ENCODE measurements around the gene MATN1. TPM values are rescaled to one million over a fixed set of nuclear protein-coding genes. Genes with fewer than 3 reads are reported as not detected.

Gene MATN1
- total RNA-seq, 1 experiment from 2014 or later: 0.24 TPM

GRCh38 chr1:30748699-30749401 is 25.5 kb upstream of the MATN1 start:
- no peaks in the 10 kb centered on the region for H3K9me3 Mint-ChIP-seq
- ChIA-PET POLR2A (no interaction called here), CTCF (interaction anchor here (1.5 to 5.0 kb wide), 2 partner anchors 30 kb away, joined by 5 to 40 read pairs; no protein-coding TSS in a partner anchor)
- H3K4me1 Mint-ChIP-seq: peaks cover 42% of the 10 kb centered on the region
- no peak overlapping the region for H3K4me3 Mint-ChIP-seq
- no peak for DNase-seq (ENCODE audit: low spot score)
- TF ChIP-seq IRF2 (CRISPR knock-in tag; IDR thresholded peaks at IDR 0.05; ENCODE audit: borderline replicate concordance, low read depth) (no peak), CREB1 (CRISPR knock-in tag; IDR thresholded peaks at IDR 0.05) (no peak), GRHL2 (CRISPR knock-in tag; IDR thresholded peaks at IDR 0.05; ENCODE audit: insufficient replicate concordance, severe bottlenecking) (no peak), ATF1 (CRISPR knock-in tag; IDR thresholded peaks at IDR 0.05) (no peak), TCF7 (CRISPR knock-in tag; IDR thresholded peaks at IDR 0.05; ENCODE audit: low read depth) (no peak), FOXP1 (CRISPR knock-in tag; IDR thresholded peaks at IDR 0.05; ENCODE audit: borderline replicate concordance) (no peak)
- no peaks in the 10 kb centered on the region for H3K36me3 Mint-ChIP-seq
- no peaks in the 10 kb centered on the region for H3K27me3 Mint-ChIP-seq (ENCODE audit: low read depth)
- peak; percentile 38 for ATAC-seq
- peak overlapping the region; percentile 87; the same call in 1 of the 2 replicates for H3K27ac Mint-ChIP-seq

GRCh38 chr1:30748098-30748698 is 24.8 kb upstream of the MATN1 start:
- DNase-seq (ENCODE audit: low spot score) (no peak), ATAC-seq (no peak; the same call in none of the 2 replicates)
- Mint-ChIP-seq H3K4me1 (peaks cover 42% of the 10 kb centered on the region), H3K4me3 (no peak overlapping the region), H3K9me3 (no peaks in the 10 kb centered on the region), H3K27ac (no peak overlapping the region), H3K36me3 (no peaks in the 10 kb centered on the region), H3K27me3 (ENCODE audit: low read depth) (no peaks in the 10 kb centered on the region)
- POLR2A ChIA-PET: interaction anchor here (1.1 kb wide), 1 partner anchor 9 kb away, joined by 4 read pairs; the partner anchor contains the start of gene LAPTM5
- TF ChIP-seq PREB (CRISPR knock-in tag; IDR thresholded peaks at IDR 0.05; ENCODE audit: borderline replicate concordance) (no peak), NFATC4 (CRISPR knock-in tag; IDR thresholded peaks at IDR 0.05) (no peak), KAT7 (CRISPR knock-in tag; IDR thresholded peaks at IDR 0.05; ENCODE audit: borderline replicate concordance) (no peak), ATF6 (CRISPR knock-in tag; IDR thresholded peaks at IDR 0.05) (no peak), TEAD1 (CRISPR knock-in tag; IDR thresholded peaks at IDR 0.05) (no peak), IRF1 (CRISPR knock-in tag; IDR thresholded peaks at IDR 0.05) (no peak), E2F5 (CRISPR knock-in tag; IDR thresholded peaks at IDR 0.05) (no peak), NR2C2 (CRISPR knock-in tag; IDR thresholded peaks at IDR 0.05) (no peak), EMX1 (CRISPR knock-in tag; IDR thresholded peaks at IDR 0.05) (no peak), NR1H2 (CRISPR knock-in tag; IDR thresholded peaks at IDR 0.05) (no peak), E2F1 (CRISPR knock-in tag; IDR thresholded peaks at IDR 0.05) (no peak), HMGA2 (CRISPR knock-in tag; IDR thresholded peaks at IDR 0.05) (no peak), ZNF425 (CRISPR knock-in tag; conservative IDR thresholded peaks at IDR 0.05) (no peak), MLX (CRISPR knock-in tag; IDR thresholded peaks at IDR 0.05) (no peak), CREB1 (CRISPR knock-in tag; IDR thresholded peaks at IDR 0.05) (no peak)
- CTCF ChIA-PET: interaction anchor here (0.6 to 5.0 kb wide), 5 partner anchors 21 to 1408 kb away, joined by 3 to 40 read pairs (median 4); partner anchors contain the start of gene MATN1

Data from WTC11 (cell line).